ENCODE measurements around the gene SORBS2. TPM values are rescaled to one million over a fixed set of nuclear protein-coding genes. Genes with fewer than 3 reads are reported as not detected.

Gene SORBS2
- total RNA-seq, 3 donors from 2014 or later: 44.9 to 416 (median 53.7) TPM

- DNase-seq (no peak), ATAC-seq (no peak)
- intact Hi-C loops (cut with DNase I, micrococcal nuclease): no loop called here
- TF ChIP-seq CTCF (IDR thresholded peaks at IDR 0.05): no peak
- Histone ChIP-seq H3K4me1 (ENCODE audit: low read depth) (no peaks in the 10 kb centered on the region), H3K36me3 (ENCODE audit: low read depth) (no peaks in the 10 kb centered on the region), H3K4me3 (no peak overlapping the region), H3K9me3 (no peaks in the 10 kb centered on the region)
Measured at GRCh38 chr4:185734214-185734613, 77.8 kb downstream of the SORBS2 start.

- H3K36me3 ChIP-seq (ENCODE audit: low read depth): no peaks in the 10 kb centered on the region
- DNase-seq (no peak), ATAC-seq (no peak)
- no peaks in the 10 kb centered on the region for H3K4me1 ChIP-seq (ENCODE audit: low read depth)
- H3K4me3 ChIP-seq: no peak overlapping the region
- intact Hi-C loops (cut with DNase I, micrococcal nuclease): no loop called here
- H3K9me3 ChIP-seq: no peaks in the 10 kb centered on the region
- TF ChIP-seq CTCF (IDR thresholded peaks at IDR 0.05): no peak
Measured at GRCh38 chr4:185730849-185731608, 81.0 kb downstream of the SORBS2 start.

GRCh38 chr4:185730387-185730786 is 81.6 kb downstream of the SORBS2 start:
- Histone ChIP-seq H3K4me1 (ENCODE audit: low read depth) (no peaks in the 10 kb centered on the region), H3K4me3 (no peak overlapping the region), H3K36me3 (ENCODE audit: low read depth) (no peaks in the 10 kb centered on the region), H3K9me3 (no peaks in the 10 kb centered on the region)
- DNase-seq (no peak), ATAC-seq (peak; percentile 38)
- intact Hi-C loops (cut with DNase I, micrococcal nuclease): no loop called here
- no peak for TF ChIP-seq CTCF (IDR thresholded peaks at IDR 0.05)

GRCh38 chr4:185729391-185729804 is 82.6 kb downstream of the SORBS2 start:
- no peak for TF ChIP-seq CTCF (IDR thresholded peaks at IDR 0.05)
- no peaks in the 10 kb centered on the region for H3K36me3 ChIP-seq (ENCODE audit: low read depth)
- ATAC-seq: peak; percentile 25
- intact Hi-C loops (cut with DNase I, micrococcal nuclease): no loop called here
- DNase-seq: no peak
- no peak overlapping the region for H3K4me3 ChIP-seq
- no peaks in the 10 kb centered on the region for H3K4me1 ChIP-seq (ENCODE audit: low read depth)
- no peaks in the 10 kb centered on the region for H3K9me3 ChIP-seq

GRCh38 chr4:185728893-185729292 is 83.1 kb downstream of the SORBS2 start:
- TF ChIP-seq CTCF (IDR thresholded peaks at IDR 0.05): no peak
- no peaks in the 10 kb centered on the region for H3K4me1 ChIP-seq (ENCODE audit: low read depth)
- DNase-seq: no peak
- intact Hi-C loops (cut with DNase I, micrococcal nuclease): no loop called here
- H3K9me3 ChIP-seq: no peaks in the 10 kb centered on the region
- H3K4me3 ChIP-seq: no peak overlapping the region
- H3K36me3 ChIP-seq (ENCODE audit: low read depth): no peaks in the 10 kb centered on the region
- no peak for ATAC-seq

All from mucosa of descending colon (tissue), 3 donors.